Measurements from ENCODE around the gene RERE. TPM values are rescaled to one million over a fixed set of nuclear protein-coding genes. Genes with fewer than 3 reads are reported as not detected.

The RERE gene
- total and polyA plus RNA-seq, 12 donors: 33.4 to 146 (median 72.7) TPM

GRCh38 chr1:8693107-8693506 is 124.3 kb downstream of the RERE start:
- TF ChIP-seq CTCF (IDR thresholded peaks at IDR 0.05) (no peak), POLR2A (IDR thresholded peaks at IDR 0.05) (no peak)
- peaks cover 5 to 11% of the 10 kb centered on the region in 2 donors for H3K4me1 ChIP-seq (replicated peaks in 1 of 2)
- 58 to 71% (median 59%) methylated on average over 3 of the region's 3 CpGs for WGBS, 4 donors
- DNase-seq: no peak
- intact Hi-C loops (cut with DNase I): no loop called here
- H3K36me3 ChIP-seq (replicated peaks in 1 of 2): no peaks in the 10 kb centered on the region
- no peak overlapping the region for H3K27ac ChIP-seq
- H3K27me3 ChIP-seq: no peaks in the 10 kb centered on the region
- no peak overlapping the region for H3K4me3 ChIP-seq
- no peaks in the 10 kb centered on the region for H3K9me3 ChIP-seq (replicated peaks in 1 of 3)

- Histone ChIP-seq H3K4me3 (no peak overlapping the region), H3K36me3 (replicated peaks in 1 of 2) (no peaks in the 10 kb centered on the region), H3K27me3 (no peaks in the 10 kb centered on the region), H3K4me1 (replicated peaks in 1 of 2) (peaks cover 5 to 22% of the 10 kb centered on the region in 2 donors), H3K27ac (no peak overlapping the region), H3K9me3 (replicated peaks in 1 of 3) (no peaks in the 10 kb centered on the region)
- intact Hi-C loops (cut with DNase I): no loop called here
- TF ChIP-seq CTCF (IDR thresholded peaks at IDR 0.05) (no peak), POLR2A (IDR thresholded peaks at IDR 0.05) (no peak)
- 64 to 100% (median 88%) methylated on average over 1 of the region's 1 CpG for WGBS, 4 donors
- no peak for DNase-seq
Observed at GRCh38 chr1:8691662-8692061, 125.8 kb downstream of the RERE start.

GRCh38 chr1:8690253-8690525 is 127.3 kb downstream of the RERE start:
- 94 to 98% (median 96%) methylated on average over 4 of the region's 4 CpGs for WGBS, 4 donors
- intact Hi-C loops (cut with DNase I): no loop called here
- H3K4me3 ChIP-seq: no peak overlapping the region
- DNase-seq: no peak
- H3K27me3 ChIP-seq: no peaks in the 10 kb centered on the region
- peaks cover 5 to 24% of the 10 kb centered on the region in 2 donors for H3K4me1 ChIP-seq (replicated peaks in 1 of 2)
- no peaks in the 10 kb centered on the region for H3K36me3 ChIP-seq (replicated peaks in 1 of 2)
- no peak overlapping the region for H3K27ac ChIP-seq
- no peaks in the 10 kb centered on the region for H3K9me3 ChIP-seq (replicated peaks in 1 of 3)
- TF ChIP-seq POLR2A (IDR thresholded peaks at IDR 0.05) (no peak), CTCF (IDR thresholded peaks at IDR 0.05) (no peak)

GRCh38 chr1:8689431-8690252 is 127.8 kb downstream of the RERE start:
- no peaks in the 10 kb centered on the region for H3K9me3 ChIP-seq (replicated peaks in 1 of 3)
- H3K27me3 ChIP-seq: no peaks in the 10 kb centered on the region
- H3K4me1 ChIP-seq (replicated peaks in 1 of 2): peaks cover 5 to 24% of the 10 kb centered on the region in 2 donors
- no peaks in the 10 kb centered on the region for H3K36me3 ChIP-seq (replicated peaks in 1 of 2)
- intact Hi-C loops (cut with DNase I): no loop called here
- no peak overlapping the region for H3K27ac ChIP-seq
- no peak overlapping the region for H3K4me3 ChIP-seq
- no peak for TF ChIP-seq POLR2A (IDR thresholded peaks at IDR 0.05)
- TF ChIP-seq CTCF (IDR thresholded peaks at IDR 0.05): no peak
- 82 to 86% (median 84%) methylated on average over 6 of the region's 6 CpGs for whole genome bisulfite sequencing, 4 donors
- DNase-seq: no peak

All from adrenal gland (tissue), 12 donors.